Activated CD4-positive, alpha-beta memory T cell treated with anti-CD3 and anti-CD28 coated beads, Interleukin-2, amount 10 ng/mL, durations not matched to agents 7 days and 5 days (primary cell): ENCODE data around the gene PDSS1. TPM values are rescaled to one million over a fixed set of nuclear protein-coding genes. Genes with fewer than 3 reads are reported as not detected.
"Not testable (repeated sequence)": the region's sequence is repeated elsewhere in the genome, so short reads cannot be mapped to it uniquely, and the experiment has no call there.

ENCODE experiments used
- CTCF ChIA-PET: fragments of 350-600 bp; sonication (Branson Sonifier 250); formaldehyde crosslinking; loops from one replicate; lab custom pipeline; 2021; ENCODE audit warnings: antibody characterized with exemption, inconsistent platforms; lab: Charles Lee
- POLR2A ChIA-PET: fragments of 350-600 bp; sonication (Branson Sonifier 250); formaldehyde crosslinking; loops from one replicate; lab custom pipeline; 2021; ENCODE audit warnings: antibody characterized with exemption; lab: Charles Lee
- DNase-seq: peaks from one replicate; pipeline ENCODE4 v3.0.0-alpha.2; 2020
- H3K27ac Mint-ChIP-seq: one replicate; pipeline ENCODE4 v1.8.0; 2021; ENCODE audit warnings: mild to moderate bottlenecking, mixed read lengths
- H3K27me3 Mint-ChIP-seq: one replicate; pipeline ENCODE4 v1.8.0; 2021; ENCODE audit warnings: mixed read lengths
- H3K36me3 Mint-ChIP-seq: one replicate; pipeline ENCODE4 v1.8.0; 2021; ENCODE audit warnings: low read depth, mixed read lengths
- H3K4me1 Mint-ChIP-seq: one replicate; pipeline ENCODE4 v1.8.0; 2021; ENCODE audit warnings: mixed read lengths
- H3K4me3 Mint-ChIP-seq: one replicate; pipeline ENCODE4 v1.8.0; 2021; ENCODE audit warnings: mild to moderate bottlenecking, mixed read lengths
- H3K9me3 Mint-ChIP-seq: one replicate; pipeline ENCODE4 v1.8.0; 2021; ENCODE audit warnings: mixed read lengths
- total RNA-seq, 2 experiments: library from RNA; stranded (reverse); gene quantifications; one replicate each; pipeline ENCODE4 v1.2.3, GENCODE V29; 2021

Gene PDSS1
- total RNA-seq, 2 experiments from 2014 or later = 10.7 to 12.9 TPM

DNA sequence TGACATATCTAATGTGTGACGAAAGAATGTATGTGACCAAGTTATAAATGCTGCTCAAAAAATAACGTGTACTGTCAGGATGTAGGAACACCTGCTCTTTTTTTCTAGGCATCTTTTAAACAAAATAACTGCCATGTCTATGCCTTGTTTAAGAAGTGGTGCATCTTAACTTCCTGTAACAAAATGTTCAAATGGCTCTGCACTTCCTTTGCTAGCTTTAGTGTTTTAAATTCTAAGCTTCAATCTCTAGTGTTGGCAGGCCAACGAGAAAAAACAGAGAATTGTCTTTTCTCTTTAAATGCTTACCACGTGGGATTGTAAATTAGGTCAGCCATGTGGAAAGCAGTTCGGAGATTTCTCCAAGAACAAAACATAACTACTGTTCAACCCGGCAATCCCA lies 14.6 kb upstream of the PDSS1 start:
- CTCF ChIA-PET = interaction anchor here (0.6 to 1.5 kb wide), 4 partner anchors 198 to 437 kb away, joined by 3 to 9 read pairs (median 4); no protein-coding TSS in a partner anchor
- no peak overlapping the region for H3K27ac Mint-ChIP-seq
- POLR2A ChIA-PET = no interaction called here
- H3K27me3 Mint-ChIP-seq = peaks cover 10% of the 10 kb centered on the region
- no peaks in the 10 kb centered on the region for H3K36me3 Mint-ChIP-seq
- peaks cover 10% of the 10 kb centered on the region for H3K4me1 Mint-ChIP-seq
- no peak overlapping the region for H3K4me3 Mint-ChIP-seq
- H3K9me3 Mint-ChIP-seq = no peaks in the 10 kb centered on the region
- no peak for DNase-seq

DNA sequence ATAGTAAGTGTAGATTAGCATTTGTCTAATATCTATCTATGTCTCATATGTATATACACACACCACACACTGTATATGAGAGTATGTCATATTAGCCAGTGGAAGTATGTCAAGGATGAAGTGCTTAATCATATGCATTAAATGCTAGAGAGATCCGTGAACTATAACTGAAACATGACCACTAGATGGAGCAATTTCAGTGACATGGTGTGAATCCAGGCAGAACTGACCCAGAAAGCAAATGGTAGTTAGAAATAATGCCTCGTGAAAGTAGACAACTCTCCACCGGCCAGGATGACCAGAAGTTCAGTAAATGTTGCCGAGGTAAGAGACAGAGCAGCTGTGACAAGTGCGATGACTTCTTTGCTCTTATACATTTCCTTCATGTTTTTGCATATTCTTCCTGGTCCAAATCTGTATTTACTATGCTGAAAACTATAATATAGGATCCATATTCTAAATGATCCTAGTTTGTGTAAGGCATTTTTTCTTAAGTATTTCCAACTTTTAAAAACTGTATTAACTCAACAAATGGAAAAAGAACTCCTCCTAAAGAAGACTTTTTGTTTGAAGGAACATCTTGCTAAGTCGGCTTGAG lies 12.7 kb upstream of the PDSS1 start:
- H3K36me3 Mint-ChIP-seq, H3K4me3 Mint-ChIP-seq, H3K27ac Mint-ChIP-seq, DNase-seq, H3K9me3 Mint-ChIP-seq, POLR2A ChIA-PET: not testable (repeated sequence)
- Mint-ChIP-seq H3K4me1 (peaks cover 17% of the 10 kb centered on the region), H3K27me3 (peaks cover 11% of the 10 kb centered on the region)
- CTCF ChIA-PET = interaction anchor here (1.3 to 1.5 kb wide), 2 partner anchors 172 to 469 kb away, joined by 5 to 7 read pairs; partner anchors contain the start of gene YME1L1

DNA sequence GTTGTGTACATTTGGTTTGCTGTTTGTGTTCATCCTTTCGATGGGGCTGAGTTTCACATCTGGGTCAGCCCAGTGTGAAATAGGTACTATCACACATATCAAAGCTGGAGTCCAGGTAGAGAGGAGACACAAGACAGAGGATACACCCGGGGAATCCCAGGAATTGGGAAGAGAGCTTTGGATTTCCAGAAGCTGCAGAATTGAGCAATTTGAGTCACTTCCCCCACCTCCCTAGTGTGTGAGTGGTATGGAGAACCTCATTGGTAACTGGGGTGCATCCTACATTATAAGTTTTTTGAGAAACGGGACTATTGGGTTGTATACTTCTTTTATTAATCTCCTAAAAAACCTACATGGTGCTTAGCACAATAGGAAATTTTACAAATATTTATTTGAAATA lies 12.1 kb upstream of the PDSS1 start:
- Mint-ChIP-seq H3K27me3 (peaks cover 12% of the 10 kb centered on the region), H3K4me1 (peaks cover 17% of the 10 kb centered on the region), H3K4me3 (no peak overlapping the region), H3K9me3 (no peaks in the 10 kb centered on the region), H3K27ac (no peak overlapping the region), H3K36me3 (no peaks in the 10 kb centered on the region)
- no peak for DNase-seq
- ChIA-PET POLR2A (no interaction called here), CTCF (interaction anchor here (1.1 to 1.6 kb wide), 5 partner anchors 11 to 468 kb away, joined by 5 to 9 read pairs (median 7); partner anchors contain the start of gene YME1L1)

DNA sequence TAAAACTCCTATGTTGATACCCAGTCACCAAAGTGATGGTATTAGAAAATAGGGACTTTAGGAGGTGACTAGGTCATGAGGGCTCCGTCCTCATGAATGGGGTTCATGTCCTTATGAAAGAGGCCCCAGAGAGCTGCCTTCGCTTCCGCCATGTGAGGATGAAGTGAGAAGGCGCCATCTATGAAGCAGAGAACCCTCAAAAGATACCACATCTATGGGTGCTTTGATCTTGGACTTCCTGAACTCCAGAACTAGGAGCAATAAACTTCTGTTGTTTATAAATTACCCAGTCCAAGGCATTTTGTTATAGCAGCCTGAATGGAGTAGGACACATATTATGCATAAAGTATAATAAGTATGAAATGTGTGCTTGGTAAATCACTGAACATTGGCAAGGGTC lies 8.1 kb upstream of the PDSS1 start:
- peaks cover 12% of the 10 kb centered on the region for H3K27me3 Mint-ChIP-seq
- H3K4me3 Mint-ChIP-seq = no peak overlapping the region
- DNase-seq = no peak
- ChIA-PET CTCF (no interaction called here), POLR2A (no interaction called here)
- H3K9me3 Mint-ChIP-seq = no peaks in the 10 kb centered on the region
- no peaks in the 10 kb centered on the region for H3K36me3 Mint-ChIP-seq
- H3K4me1 Mint-ChIP-seq = peaks cover 14% of the 10 kb centered on the region
- no peak overlapping the region for H3K27ac Mint-ChIP-seq

DNA sequence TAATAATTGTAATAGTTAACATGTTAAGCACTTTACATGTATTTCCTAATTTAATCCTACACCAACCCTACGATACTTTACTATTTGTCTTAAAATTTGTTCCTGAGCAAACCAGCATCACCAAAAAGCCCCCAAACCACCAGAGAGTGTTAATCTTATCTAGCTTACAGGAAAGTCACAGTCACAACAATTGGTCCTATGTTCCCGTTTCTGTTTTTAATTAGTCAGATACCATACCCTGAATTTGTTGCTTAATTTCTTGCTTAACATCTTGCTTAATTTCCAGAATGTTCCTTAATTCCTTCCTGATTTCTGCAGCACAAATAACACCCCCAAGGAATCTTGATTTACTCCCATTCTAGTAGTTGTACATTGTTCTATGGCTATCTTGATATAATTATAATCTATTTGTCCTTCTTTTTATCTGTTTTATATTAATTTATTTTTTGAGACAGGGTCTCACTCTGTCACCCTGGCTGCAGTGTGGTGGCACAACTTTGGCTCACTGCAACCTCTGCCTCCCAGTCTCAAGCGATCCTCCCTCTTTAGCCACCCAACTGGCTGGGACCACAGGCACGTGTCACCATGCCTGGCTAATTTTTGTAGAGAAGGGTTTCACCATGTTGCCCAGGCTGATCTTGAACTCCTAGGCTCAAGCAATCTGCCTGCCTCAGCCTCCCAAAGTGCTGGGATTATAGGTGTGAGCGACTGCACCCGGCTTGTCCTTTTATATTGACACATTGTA lies 6.6 kb upstream of the PDSS1 start:
- Mint-ChIP-seq H3K27me3 (peaks cover 11% of the 10 kb centered on the region), H3K27ac (no peak overlapping the region), H3K9me3 (no peaks in the 10 kb centered on the region), H3K4me1 (peaks cover 6% of the 10 kb centered on the region), H3K36me3 (no peaks in the 10 kb centered on the region), H3K4me3 (no peak overlapping the region)
- POLR2A ChIA-PET = no interaction called here
- CTCF ChIA-PET = no interaction called here
- DNase-seq = no peak

DNA sequence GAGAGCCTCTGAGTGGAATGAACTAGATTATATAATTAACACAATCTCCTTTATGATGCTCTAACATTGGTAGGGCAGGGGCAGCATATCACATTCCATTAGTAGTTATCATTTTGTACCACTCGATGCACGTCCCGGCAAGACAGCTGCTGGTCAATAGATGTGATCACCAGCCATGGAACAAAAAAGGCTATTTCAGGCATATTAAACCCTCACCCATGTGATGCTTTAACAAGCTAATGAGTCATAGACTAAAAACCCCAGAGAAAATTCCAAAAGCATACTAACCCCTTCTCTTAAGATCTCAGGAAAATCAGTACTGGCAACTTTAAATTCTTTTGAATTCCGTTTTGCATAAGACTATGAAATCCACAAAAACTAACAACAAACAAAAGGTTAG lies 3.0 kb upstream of the PDSS1 start:
- H3K27ac Mint-ChIP-seq, H3K9me3 Mint-ChIP-seq, H3K4me3 Mint-ChIP-seq, H3K27me3 Mint-ChIP-seq, POLR2A ChIA-PET, DNase-seq, H3K36me3 Mint-ChIP-seq, CTCF ChIA-PET: not testable (repeated sequence)
- H3K4me1 Mint-ChIP-seq = peaks cover 24% of the 10 kb centered on the region

DNA sequence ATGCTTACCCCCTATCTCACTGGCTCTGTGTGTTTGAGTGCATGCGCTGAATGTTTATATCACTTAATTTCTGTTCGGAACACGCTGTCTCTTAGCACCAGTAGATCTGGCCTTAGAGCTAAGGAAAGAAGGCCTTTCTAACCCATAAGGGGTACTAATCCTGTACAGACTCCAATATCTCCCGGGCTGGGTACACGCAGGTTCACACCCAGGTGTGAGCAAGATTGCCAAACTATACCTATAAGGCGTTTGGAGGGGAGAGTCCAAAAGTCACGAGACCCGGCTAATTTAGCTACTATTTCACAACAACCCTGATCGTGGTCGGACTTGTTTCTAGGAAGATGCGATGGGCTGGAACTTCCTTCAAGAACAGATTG lies 727 bp upstream of the PDSS1 start:
- POLR2A ChIA-PET = interaction anchor here (0.6 to 3.2 kb wide), 19 partner anchors 10 to 561 kb away, joined by 3 to 19 read pairs (median 4); partner anchors contain the start of genes ABI1 and YME1L1
- CTCF ChIA-PET = interaction anchor here (1.0 to 2.5 kb wide), 7 partner anchors 11 to 457 kb away, joined by 3 to 14 read pairs (median 4); partner anchors contain the start of genes ABI1 and YME1L1
- no peaks in the 10 kb centered on the region for H3K9me3 Mint-ChIP-seq
- peak overlapping the region; percentile 94 for H3K27ac Mint-ChIP-seq
- H3K27me3 Mint-ChIP-seq = no peaks in the 10 kb centered on the region
- peak overlapping the region; percentile 95 for H3K4me3 Mint-ChIP-seq
- peaks cover 32% of the 10 kb centered on the region for H3K4me1 Mint-ChIP-seq
- DNase-seq = no peak
- peaks cover 16% of the 10 kb centered on the region for H3K36me3 Mint-ChIP-seq

DNA sequence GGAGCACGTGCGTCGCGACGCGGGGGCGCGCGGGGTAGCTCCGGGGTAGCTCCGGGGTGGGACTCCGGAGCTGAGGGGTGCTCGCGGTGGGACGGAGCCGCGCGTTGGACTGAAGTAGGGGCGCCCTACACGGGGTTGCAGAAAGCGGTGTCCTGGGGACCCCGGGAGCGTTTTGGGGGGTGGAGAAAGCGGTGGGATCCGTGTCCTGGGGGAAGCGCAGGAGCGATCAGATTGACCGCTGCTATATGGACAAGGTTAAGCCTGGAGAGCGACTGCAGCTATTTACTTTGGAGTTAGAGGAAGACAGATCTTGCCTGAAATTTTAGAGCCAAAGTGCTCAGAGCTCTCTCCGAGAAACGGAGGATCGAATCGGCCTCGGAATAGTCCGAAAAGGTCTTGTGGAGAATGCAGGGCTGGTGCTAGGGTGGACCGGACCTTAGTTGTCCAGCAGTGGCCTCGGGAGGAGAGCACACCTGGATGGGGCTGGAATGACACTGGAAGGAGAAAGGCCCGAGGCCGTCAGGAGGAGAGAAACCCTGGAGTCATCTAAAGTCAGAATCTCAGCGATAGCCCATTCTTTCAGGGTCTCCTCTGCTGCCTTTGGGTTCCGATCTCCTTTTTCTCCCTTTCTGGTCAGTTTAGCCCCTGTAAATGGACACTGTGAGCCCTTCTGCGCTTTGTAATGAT lies 564 bp downstream of the PDSS1 start:
- Mint-ChIP-seq H3K4me3 (peak overlapping the region; percentile 95), H3K27me3 (no peaks in the 10 kb centered on the region), H3K4me1 (peaks cover 40% of the 10 kb centered on the region), H3K27ac (peak overlapping the region; percentile 71), H3K9me3 (no peaks in the 10 kb centered on the region), H3K36me3 (peaks cover 29% of the 10 kb centered on the region)
- ChIA-PET POLR2A (interaction anchor here (0.7 to 3.2 kb wide), 16 partner anchors 10 to 559 kb away, joined by 3 to 19 read pairs (median 4); partner anchors contain the start of genes ABI1 and YME1L1), CTCF (interaction anchor here (1.0 to 2.5 kb wide), 6 partner anchors 12 to 183 kb away, joined by 3 to 14 read pairs (median 4); partner anchors contain the start of gene ABI1)
- no peak for DNase-seq

DNA sequence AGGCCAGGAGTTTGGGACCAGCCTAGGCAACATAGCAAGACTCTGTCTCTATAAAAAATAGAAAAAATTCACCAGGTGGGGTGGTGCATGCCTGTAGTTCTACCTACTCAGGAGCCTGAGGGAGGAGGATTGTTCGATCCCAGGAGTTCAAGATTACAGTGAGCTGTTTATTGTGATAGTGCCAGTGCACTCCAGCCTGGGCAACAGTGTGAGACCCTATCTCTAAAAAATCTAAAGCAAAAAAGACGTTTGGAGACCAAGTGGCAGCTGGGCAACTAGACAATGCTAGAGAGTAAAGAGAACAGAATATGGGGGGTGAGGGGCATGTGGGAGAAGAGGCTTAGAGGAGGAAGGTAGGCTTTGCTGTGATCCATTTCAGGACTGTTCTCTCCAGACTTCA lies 1.4 kb downstream of the PDSS1 start:
- H3K4me3 Mint-ChIP-seq = peak overlapping the region; percentile 95
- H3K27ac Mint-ChIP-seq = peak overlapping the region; percentile 71
- CTCF ChIA-PET = interaction anchor here (1.1 kb wide), 2 partner anchors 28 to 162 kb away, joined by 3 to 4 read pairs; partner anchors contain the start of gene ABI1
- H3K9me3 Mint-ChIP-seq = no peaks in the 10 kb centered on the region
- peaks cover 42% of the 10 kb centered on the region for H3K4me1 Mint-ChIP-seq
- POLR2A ChIA-PET = interaction anchor here (2.0 to 3.0 kb wide), 2 partner anchors 27 to 455 kb away, joined by 6 to 14 read pairs; partner anchors contain the start of gene YME1L1
- peaks cover 34% of the 10 kb centered on the region for H3K36me3 Mint-ChIP-seq
- DNase-seq = no peak
- no peaks in the 10 kb centered on the region for H3K27me3 Mint-ChIP-seq

DNA sequence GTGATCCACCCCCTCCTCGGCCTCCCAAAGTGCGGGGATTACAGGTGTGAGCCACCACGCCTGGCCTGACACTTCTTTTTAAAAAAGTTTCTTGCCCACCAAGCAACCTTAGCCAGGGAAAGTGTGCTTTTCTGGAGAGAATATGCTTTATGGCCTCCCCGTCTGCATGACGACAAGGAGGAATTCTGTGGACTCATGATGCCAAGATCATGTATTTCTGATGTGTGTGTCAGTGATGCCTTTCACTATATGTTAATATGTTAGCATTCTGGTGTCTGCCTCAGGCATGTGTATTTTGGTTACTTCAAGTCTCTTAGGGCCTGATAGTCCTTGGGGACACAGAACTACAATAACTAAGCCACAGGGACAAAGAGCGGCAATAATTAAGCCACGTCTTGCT lies 2.1 kb downstream of the PDSS1 start:
- H3K27ac Mint-ChIP-seq = no peak overlapping the region
- ChIA-PET POLR2A (interaction anchor here (2.0 kb wide), 1 partner anchor 26 kb away, joined by 6 read pairs; no protein-coding TSS in a partner anchor), CTCF (interaction anchor here (1.1 kb wide), 1 partner anchor 28 kb away, joined by 4 read pairs; no protein-coding TSS in a partner anchor)
- H3K4me3 Mint-ChIP-seq = no peak overlapping the region
- peaks cover 39% of the 10 kb centered on the region for H3K36me3 Mint-ChIP-seq
- H3K4me1 Mint-ChIP-seq = peaks cover 46% of the 10 kb centered on the region
- no peak for DNase-seq
- H3K9me3 Mint-ChIP-seq = no peaks in the 10 kb centered on the region
- H3K27me3 Mint-ChIP-seq = no peaks in the 10 kb centered on the region

DNA sequence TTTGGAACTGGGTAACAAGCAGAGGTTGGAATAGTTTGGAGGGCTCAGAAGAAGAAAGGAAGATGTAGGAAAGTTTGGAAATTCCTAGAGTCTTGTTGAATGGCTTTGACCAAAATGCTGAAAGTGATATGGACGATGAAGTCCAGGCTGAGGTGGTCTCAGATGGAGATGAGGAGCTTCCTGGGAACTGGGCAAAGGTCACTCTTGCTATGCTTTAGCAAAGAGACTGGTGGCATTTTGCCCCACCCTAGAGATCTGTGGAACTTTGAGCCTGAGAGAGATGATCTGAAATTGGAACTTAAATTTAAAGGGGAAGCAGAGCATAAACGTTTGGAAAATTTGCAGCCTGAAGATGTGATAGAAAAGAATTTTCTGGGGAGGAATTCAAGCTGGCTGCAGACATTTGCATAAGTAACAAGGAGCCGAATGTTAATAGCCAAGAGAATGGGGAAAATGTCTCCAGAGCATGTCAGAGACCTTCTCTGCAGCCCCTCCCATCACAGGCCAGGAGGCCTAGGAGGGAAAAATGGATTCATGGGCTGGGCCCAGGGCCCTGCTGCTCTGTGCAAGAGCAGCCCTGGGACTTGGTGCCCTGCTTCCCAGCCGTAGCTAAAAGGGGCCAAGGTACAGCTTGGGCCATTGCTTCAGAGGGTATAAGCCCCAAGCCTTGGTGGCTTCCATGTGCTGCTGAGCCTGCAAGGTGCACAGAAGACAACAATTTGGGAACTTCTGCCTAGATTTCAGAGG lies 3.6 kb downstream of the PDSS1 start:
- no peak overlapping the region for H3K27ac Mint-ChIP-seq
- H3K36me3 Mint-ChIP-seq = peaks cover 46% of the 10 kb centered on the region
- no peak for DNase-seq
- no peak overlapping the region for H3K4me3 Mint-ChIP-seq
- H3K4me1 Mint-ChIP-seq = peaks cover 51% of the 10 kb centered on the region
- no peaks in the 10 kb centered on the region for H3K9me3 Mint-ChIP-seq
- ChIA-PET CTCF (no interaction called here), POLR2A (no interaction called here)
- no peaks in the 10 kb centered on the region for H3K27me3 Mint-ChIP-seq

DNA sequence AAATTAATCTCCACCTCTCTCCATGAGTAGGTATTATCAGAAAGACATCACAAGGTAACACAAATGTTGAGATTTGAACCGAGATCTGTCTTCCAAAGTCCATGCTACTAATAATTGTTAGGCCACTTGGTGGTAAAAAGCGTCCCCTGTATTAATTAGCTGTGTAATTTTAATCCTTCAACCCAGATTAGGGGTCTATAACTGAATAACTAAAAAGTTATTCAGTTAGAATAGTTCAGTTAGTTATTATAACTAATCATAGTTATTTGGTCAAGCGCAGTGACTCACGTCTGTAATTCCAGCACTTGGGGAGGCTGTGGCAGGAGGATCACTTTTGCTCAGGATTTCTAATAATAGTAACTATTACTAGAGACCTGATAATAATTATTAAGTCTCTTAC lies 5.6 kb downstream of the PDSS1 start:
- H3K36me3 Mint-ChIP-seq = peaks cover 61% of the 10 kb centered on the region
- H3K4me1 Mint-ChIP-seq = peaks cover 49% of the 10 kb centered on the region
- CTCF ChIA-PET = no interaction called here
- no peak for DNase-seq
- POLR2A ChIA-PET = no interaction called here
- no peaks in the 10 kb centered on the region for H3K27me3 Mint-ChIP-seq
- no peak overlapping the region for H3K27ac Mint-ChIP-seq
- no peaks in the 10 kb centered on the region for H3K9me3 Mint-ChIP-seq
- H3K4me3 Mint-ChIP-seq = no peak overlapping the region
